Mammary epithelial cell (primary cell): ENCODE data around the gene KCNJ5.

ENCODE experiments used
- EZH2 ChIP-seq: IDR thresholded peaks from 2 replicates; pipeline ENCODE4 v1.6.1; 2012; ENCODE audit warnings: low read length, inconsistent platforms, borderline replicate concordance
- TF ChIP-seq, protein P1 (sequence below), 2 donors: IDR thresholded peaks in 1 of 2; conservative IDR thresholded peaks in 1 of 2; 2 replicates each; pipeline ENCODE4 v1.5.1; 2011 to 2012; ENCODE audit warnings: inconsistent platforms in 2 of 2, low read length in 2 of 2, mild to moderate bottlenecking in 2 of 2, control low read depth in 1 of 2, low read depth in 1 of 2; ENCODE audit not compliant: insufficient read depth in 1 of 2; ENCODE audit errors: extremely low read depth in 1 of 2

DNA sequence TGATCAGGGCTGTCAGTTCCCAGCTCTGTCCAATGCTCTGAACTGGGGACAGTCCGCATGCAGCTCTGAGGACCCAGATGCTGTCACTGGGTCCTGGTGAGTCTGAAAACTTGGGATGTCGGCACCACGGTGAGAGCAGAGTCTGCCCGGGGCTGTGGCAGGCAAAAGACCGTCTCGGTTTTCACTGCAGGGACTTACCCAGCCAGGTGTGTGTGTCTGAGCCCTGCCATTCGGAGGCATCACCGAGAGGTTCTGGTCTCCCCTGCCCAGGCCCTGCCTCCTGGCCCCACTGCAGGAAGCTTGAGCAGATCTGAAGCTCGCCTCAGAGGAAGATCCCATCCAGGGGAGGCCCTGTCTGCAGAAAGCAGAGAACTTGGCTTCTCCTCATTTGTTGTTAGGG, 46.3 kb downstream of the KCNJ5 start:
- TF ChIP-seq, protein P1, sequence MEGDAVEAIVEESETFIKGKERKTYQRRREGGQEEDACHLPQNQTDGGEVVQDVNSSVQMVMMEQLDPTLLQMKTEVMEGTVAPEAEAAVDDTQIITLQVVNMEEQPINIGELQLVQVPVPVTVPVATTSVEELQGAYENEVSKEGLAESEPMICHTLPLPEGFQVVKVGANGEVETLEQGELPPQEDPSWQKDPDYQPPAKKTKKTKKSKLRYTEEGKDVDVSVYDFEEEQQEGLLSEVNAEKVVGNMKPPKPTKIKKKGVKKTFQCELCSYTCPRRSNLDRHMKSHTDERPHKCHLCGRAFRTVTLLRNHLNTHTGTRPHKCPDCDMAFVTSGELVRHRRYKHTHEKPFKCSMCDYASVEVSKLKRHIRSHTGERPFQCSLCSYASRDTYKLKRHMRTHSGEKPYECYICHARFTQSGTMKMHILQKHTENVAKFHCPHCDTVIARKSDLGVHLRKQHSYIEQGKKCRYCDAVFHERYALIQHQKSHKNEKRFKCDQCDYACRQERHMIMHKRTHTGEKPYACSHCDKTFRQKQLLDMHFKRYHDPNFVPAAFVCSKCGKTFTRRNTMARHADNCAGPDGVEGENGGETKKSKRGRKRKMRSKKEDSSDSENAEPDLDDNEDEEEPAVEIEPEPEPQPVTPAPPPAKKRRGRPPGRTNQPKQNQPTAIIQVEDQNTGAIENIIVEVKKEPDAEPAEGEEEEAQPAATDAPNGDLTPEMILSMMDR (conservative IDR thresholded peaks at IDR 0.05 in 1 of 2, IDR thresholded peaks at IDR 0.05 in 1 of 2; ENCODE audit: extremely low read depth in 1 of 2, insufficient read depth in 1 of 2, low read depth in 1 of 2, low read length in 2 of 2): no peak
- no peak for TF ChIP-seq EZH2
